NCI-H1048 (cell line): ENCODE data around the gene GALNT12.

Experiments
- DNase-seq: peaks from one replicate; lab custom pipeline; 2025; lab: John Stamatoyannopoulos, UW

Gene GALNT12

DNA sequence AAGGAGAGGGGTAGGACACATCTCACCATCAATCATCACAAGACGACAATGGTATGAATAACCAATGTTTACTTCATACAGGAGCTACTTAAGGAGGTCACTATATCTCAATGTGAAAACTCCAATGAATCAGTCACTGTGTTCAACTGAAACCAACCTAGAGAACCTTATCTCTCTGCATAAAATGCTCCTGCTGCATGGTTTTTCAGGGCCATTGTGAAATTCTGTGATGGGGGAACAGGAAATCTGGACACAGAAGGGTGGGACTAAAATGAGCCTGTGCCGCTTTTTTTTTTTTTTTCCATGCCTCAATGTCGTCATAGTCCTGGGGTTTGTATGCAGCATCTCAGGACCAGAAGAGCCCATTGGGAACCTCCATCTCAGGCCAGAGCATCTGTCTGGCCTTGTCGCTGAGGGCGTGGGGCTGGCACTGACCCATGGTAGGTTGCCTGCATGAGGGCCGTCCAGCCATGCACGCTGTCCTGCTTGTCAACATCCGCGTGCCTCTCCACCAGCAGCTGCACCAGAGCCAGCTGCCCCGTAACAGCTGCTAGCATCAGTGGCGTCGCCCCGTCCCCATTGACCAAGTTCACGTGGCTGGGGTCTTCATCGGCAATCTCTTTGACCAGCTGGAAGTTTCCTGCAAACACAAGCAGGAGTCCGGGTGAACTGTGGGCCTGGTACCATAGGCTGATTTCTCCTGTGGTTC, 23.8 kb upstream of the GALNT12 start:
- DNase-seq, result no peak

- no peak for DNase-seq
These were observed 22.4 kb upstream of the GALNT12 start for GRCh38 chr9:98784831-98785806.

- DNase-seq, result no peak
These were observed 20.5 kb upstream of the GALNT12 start for GRCh38 chr9:98786750-98787510.

GRCh38 chr9:98787766-98788335, 19.6 kb upstream of the GALNT12 start:
- DNase-seq, result no peak

GRCh38 chr9:98789483-98790133, 17.9 kb upstream of the GALNT12 start:
- DNase-seq, result no peak

DNA sequence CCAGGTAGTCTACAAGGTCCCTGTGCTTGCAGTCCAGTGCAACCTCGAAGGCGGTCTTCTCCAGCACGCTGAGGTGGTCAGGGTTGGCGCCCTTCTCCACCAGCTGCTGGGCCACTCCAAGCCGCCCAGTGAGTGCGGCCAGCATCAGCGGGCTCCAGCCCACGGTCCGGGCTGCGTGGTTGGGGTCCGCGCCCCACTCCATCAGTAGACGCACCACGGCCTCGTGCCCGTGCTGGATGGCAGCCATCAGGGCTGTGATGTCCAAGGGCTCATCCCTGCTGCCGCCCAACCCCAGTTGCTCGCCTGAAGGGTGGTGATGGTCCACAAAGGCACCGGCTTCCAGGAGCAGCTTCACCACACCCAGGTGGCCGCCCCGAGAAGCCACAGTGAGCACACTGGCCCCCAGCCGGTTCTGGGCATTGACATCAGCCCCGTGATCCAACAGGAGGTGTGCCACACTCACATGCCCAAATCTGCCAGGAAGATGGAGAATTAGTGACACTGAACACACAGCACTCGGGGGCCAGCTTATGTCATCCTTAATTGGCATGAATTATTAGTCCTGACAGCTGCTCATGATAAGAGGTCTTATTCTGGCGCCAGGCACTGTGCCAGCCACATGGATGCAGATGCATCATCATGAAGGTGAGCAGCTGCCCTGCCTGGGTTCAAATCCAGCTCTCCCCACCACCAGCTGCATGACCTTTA, 17.2 kb upstream of the GALNT12 start:
- no peak for DNase-seq

GRCh38 chr9:98790842-98791607, 16.4 kb upstream of the GALNT12 start:
- no peak for DNase-seq

DNA sequence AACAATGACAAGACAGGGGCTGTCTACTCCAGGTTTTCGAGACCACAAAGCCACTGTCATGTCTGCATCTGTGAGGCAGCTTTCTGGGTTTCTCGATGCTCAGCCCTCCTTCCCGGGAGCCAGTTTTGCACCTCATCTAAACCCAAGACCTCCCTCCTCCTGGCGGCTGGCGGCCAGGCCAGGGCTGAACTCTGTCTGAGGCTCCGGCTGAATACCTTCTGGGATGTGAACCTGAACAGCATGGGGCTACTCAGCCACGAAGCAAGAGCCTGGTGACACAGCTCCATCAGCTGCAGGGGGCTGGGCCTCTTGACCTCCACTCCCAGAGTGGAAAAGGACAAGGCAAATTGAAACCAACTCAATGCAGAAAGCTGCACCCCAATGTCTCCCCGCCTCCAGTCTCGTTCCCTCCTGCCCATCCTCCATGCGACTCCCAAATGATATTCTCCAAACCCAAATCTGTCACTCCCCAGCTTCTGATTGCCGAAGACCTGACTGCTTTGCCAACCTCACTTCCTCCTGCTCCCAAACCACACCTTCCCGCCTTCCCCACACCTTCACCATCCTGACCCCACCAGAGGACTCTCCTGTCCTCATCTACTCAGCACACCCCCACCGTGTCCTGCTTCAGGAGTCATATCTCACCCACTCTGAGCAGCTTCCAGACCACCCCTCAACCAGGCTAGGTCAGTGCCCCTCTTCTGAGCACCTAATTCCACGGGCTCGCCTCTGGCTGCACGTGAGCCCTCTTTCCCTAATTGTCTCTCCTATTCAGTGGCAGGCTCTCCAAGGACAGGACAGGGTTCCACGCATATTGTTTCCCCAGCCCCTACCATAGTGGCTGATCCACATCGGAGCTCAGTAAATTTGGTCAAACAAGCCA, 15.6 kb upstream of the GALNT12 start:
- DNase-seq, result no peak

- DNase-seq, result no peak
These were observed 14.4 kb upstream of the GALNT12 start for GRCh38 chr9:98793031-98793430.

DNA sequence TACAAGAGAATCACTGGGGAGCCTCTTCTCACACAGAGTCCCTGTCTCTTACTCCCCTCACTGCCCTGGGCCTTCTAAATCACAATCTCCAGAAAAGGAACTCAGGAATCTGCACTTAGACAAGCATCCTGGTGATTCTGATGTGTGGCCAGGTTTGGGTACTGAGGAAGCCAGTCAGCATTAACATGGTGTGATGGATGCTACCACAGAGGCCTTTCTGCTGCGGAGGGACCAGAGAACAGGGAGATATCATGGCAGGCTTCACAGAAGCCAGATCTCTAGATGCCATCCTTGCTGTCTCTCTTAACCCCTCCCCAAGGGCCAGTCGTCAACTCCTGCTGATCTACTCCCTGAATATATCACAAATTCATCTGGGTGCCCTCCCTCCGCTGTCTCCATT, 12.7 kb upstream of the GALNT12 start:
- DNase-seq, result no peak

DNA sequence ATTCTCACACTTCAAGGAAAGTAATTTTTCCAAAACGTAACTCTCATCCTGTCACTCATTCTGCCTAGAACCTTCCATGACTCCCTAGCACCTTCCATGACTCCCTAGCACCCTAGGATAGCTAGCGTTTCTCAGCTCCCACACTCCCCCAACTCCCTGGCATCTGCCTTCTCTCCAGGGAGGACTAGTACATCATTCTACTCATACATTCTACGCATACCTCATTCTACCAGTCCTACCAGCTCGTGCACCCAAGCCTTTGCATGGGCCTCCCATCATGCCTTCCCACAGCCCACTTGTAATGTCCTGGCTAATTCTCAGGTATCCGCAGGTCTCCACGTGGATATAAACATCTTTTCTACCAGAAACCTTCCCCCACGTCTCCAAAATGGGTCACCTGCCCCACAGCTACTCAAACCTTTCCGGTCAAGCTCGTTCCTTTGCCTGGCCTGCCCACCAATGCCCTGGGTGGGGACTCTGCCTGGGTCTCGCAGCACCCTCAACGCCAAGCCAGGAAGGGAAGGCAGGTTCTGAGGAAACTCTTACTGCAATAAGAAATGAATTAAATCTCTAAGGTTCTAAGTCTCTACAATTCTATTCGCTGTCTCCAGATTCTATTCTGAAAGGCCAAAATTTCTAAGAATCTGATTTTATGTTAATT, 12.0 kb upstream of the GALNT12 start:
- DNase-seq, result no peak

DNA sequence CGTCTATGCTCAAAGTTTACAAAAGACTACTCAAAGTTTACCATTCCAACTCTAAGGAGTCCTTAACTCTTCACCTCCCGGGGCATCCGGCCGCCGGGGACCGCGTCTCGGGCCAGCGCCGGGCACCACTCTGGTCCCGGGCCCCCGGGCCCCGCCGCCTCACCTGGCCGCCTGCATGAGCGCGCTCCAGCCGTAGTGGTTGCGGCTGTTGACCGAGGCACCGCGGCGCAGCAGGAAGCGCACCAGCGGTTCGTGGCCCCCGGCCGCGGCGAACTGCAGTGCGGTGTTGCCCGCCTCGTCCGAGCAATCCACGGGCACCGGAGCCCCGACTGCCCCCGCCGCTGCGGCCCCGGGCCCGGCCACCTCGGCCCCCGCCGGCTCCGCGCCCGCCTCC, 11.5 kb upstream of the GALNT12 start:
- no peak for DNase-seq

GRCh38 chr9:98796364-98797101, 10.9 kb upstream of the GALNT12 start, which contains the start of gene ANKS6:
TSS of gene ANKS6 (minus strand) at chr9:98796555. CDS start at chr9:98796491, 64 bp downstream.
- peak; percentile 35 for DNase-seq

GRCh38 chr9:98797491-98797890, 10.0 kb upstream of the GALNT12 start:
- no peak for DNase-seq

DNA sequence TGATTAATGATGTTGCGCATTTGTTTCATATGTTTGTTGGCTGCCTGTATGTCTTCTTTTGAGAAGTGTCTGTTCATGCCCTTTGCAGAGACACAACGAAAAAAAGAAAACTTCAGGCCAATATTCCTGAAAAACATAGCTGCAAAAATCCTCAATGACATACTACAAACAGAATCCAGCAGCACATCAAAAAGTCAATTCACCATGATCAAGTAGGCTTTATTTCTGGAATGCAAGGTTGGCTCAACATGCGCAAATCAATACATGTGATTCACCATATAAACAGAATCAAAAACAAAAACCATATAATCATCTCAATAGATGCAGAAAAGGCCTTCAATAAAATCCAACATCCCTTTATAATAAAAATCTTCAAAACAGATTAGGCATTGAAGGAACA, 9.2 kb upstream of the GALNT12 start:
- no peak for DNase-seq

DNA sequence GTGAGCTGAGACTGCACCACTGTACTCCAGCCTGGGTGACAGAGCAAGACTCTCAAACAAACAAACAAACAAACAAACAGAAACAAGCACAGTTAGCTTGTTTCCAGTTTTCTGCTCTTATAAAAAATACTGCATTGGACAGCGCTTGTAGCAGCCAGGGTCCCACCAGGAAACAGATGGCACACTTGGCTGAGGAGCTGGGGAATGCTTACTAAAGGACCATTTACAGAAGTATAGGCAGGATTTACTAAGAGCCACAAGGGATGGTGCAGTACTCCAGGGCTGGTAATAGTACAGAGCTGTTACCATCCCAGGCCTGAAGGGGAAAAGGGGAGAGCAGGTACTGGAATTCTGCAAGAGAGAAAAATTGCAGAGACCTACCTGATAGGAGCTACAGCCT, 5.9 kb upstream of the GALNT12 start:
- DNase-seq, result no peak

- no peak for DNase-seq
These were observed 5.5 kb upstream of the GALNT12 start for GRCh38 chr9:98801969-98802371.

DNA sequence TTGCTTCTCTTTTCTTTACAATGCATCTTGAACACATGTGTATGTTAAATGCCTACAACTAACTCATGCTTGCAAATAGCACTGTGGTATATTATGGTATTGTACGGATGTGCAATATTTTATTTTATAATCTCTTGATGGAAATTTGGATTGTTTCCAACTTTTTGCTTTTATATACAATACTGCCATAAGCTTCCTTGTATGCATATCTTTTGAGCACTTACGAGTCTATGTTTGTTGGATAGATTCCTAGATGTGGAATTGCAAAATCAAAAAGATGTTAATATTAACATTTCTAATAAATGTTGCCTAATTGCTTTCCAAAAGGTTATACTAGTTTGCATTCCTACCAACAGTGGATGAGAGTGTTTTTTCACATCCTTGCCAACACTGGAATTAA, 3.4 kb upstream of the GALNT12 start:
- DNase-seq, result no peak
